NB4 (cell line): ENCODE measurements around the gene FGF14.

Experiments
- MYC ChIP-seq: IDR thresholded peaks from 2 replicates; pipeline ENCODE4 v1.6.1; 2011; ENCODE audit warnings: low read depth, low read length
- POLR2A ChIP-seq: IDR thresholded peaks from 2 replicates; pipeline ENCODE4 v1.6.1; 2011; ENCODE audit warnings: mild to moderate bottlenecking; ENCODE audit not compliant: insufficient read length; ENCODE audit errors: extremely low read depth
- TF ChIP-seq, protein P1 (sequence below): IDR thresholded peaks from one replicate; pipeline ENCODE4 v1.5.1; 2012; ENCODE audit warnings: low read depth, low read length

DNA sequence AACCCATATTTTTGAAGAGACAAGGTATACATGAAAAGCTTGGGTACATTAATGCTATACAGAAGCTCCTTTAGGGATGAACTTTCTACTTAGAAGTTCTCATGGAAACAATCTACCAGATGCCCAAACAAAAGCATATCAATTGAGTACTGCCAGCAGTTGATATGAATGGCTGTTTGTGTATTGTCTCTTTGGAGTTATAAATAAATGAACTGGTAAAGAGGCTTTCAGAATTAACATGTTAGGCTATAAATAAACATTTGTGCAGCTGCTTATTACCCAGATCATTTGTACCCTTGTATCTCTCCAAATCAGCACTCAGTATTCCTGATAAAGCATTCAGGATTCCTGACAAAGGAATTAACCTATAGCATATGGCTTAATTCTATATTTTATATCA is 418.9 kb downstream of the FGF14 start:
- TF ChIP-seq, protein P1, sequence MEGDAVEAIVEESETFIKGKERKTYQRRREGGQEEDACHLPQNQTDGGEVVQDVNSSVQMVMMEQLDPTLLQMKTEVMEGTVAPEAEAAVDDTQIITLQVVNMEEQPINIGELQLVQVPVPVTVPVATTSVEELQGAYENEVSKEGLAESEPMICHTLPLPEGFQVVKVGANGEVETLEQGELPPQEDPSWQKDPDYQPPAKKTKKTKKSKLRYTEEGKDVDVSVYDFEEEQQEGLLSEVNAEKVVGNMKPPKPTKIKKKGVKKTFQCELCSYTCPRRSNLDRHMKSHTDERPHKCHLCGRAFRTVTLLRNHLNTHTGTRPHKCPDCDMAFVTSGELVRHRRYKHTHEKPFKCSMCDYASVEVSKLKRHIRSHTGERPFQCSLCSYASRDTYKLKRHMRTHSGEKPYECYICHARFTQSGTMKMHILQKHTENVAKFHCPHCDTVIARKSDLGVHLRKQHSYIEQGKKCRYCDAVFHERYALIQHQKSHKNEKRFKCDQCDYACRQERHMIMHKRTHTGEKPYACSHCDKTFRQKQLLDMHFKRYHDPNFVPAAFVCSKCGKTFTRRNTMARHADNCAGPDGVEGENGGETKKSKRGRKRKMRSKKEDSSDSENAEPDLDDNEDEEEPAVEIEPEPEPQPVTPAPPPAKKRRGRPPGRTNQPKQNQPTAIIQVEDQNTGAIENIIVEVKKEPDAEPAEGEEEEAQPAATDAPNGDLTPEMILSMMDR: no peak
- no peak for TF ChIP-seq POLR2A
- no peak for TF ChIP-seq MYC
